ENCODE measurements around the gene PIP5K1A. TPM values are rescaled to one million over a fixed set of nuclear protein-coding genes. Genes with fewer than 3 reads are reported as not detected.

Gene PIP5K1A
- total and polyA plus RNA-seq, 2 donors (not counting 1 experiment from before 2014, with no cell fraction given), result 80.9 to 118 TPM

DNA sequence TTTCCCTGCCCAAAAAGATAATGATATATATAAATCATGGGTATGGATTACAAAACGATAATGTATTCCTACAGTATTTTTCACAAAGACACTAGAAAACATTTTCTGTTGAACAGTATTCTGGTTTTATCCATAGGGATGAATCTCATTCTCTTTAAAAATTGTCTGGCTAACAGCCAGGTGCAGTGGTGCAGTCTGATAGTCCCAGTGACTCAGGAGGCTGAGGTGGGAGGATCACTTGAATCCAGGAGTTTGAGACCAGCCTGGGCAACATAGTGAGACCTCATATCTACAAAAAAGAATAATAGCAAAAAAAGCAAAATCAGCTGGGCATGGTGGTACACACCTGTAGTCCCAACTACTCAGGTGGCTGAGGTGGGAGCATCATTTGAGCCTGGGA is 23.3 kb downstream of the PIP5K1A start:
- H3K4me3 ChIP-seq (replicated peaks in 1 of 4; ENCODE audit: control extremely low read depth in 1 of 4, insufficient read depth in 1 of 4, low read depth in 3 of 4, low read length in 4 of 4), result no peak overlapping the region
- H2AFZ ChIP-seq (ENCODE audit: low read length), result no peak overlapping the region
- no peaks in the 10 kb centered on the region for H3K9me3 ChIP-seq (ENCODE audit: control insufficient read depth, insufficient read depth, low read depth, low read length)
- H3K4me1 ChIP-seq (ENCODE audit: control insufficient read depth, extremely low read depth, insufficient read depth, low read length), result no peaks in the 10 kb centered on the region
- TF ChIP-seq, protein P1, sequence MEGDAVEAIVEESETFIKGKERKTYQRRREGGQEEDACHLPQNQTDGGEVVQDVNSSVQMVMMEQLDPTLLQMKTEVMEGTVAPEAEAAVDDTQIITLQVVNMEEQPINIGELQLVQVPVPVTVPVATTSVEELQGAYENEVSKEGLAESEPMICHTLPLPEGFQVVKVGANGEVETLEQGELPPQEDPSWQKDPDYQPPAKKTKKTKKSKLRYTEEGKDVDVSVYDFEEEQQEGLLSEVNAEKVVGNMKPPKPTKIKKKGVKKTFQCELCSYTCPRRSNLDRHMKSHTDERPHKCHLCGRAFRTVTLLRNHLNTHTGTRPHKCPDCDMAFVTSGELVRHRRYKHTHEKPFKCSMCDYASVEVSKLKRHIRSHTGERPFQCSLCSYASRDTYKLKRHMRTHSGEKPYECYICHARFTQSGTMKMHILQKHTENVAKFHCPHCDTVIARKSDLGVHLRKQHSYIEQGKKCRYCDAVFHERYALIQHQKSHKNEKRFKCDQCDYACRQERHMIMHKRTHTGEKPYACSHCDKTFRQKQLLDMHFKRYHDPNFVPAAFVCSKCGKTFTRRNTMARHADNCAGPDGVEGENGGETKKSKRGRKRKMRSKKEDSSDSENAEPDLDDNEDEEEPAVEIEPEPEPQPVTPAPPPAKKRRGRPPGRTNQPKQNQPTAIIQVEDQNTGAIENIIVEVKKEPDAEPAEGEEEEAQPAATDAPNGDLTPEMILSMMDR (conservative IDR thresholded peaks at IDR 0.05 in 1 of 2, IDR thresholded peaks at IDR 0.05 in 1 of 2; ENCODE audit: low read depth in 1 of 2, low read length in 2 of 2), result no peak
- no peak for TF ChIP-seq EZH2 (IDR thresholded peaks at IDR 0.05; ENCODE audit: low read length, missing control alignments)
- H3K79me2 ChIP-seq (ENCODE audit: control insufficient read depth, insufficient read depth, low read length), result peaks cover 76% of the 10 kb centered on the region
- no peak for DNase-seq (ENCODE audit: low read depth in 2 of 2)
- H3K27ac ChIP-seq (ENCODE audit: insufficient read depth, low read length), result no peak overlapping the region
- no peaks in the 10 kb centered on the region for H3K27me3 ChIP-seq (ENCODE audit: control insufficient read depth, insufficient read depth, low read length)
- no peaks in the 10 kb centered on the region for H4K20me1 ChIP-seq (ENCODE audit: control insufficient read depth, extremely low read depth, insufficient read depth, low read length)
- H3K4me2 ChIP-seq (ENCODE audit: extremely low read depth, insufficient read depth, low read length), result no peak overlapping the region
- peaks cover 3% of the 10 kb centered on the region for H3K36me3 ChIP-seq (ENCODE audit: control insufficient read depth, insufficient read depth, low read length)
- no peak overlapping the region for H3K9ac ChIP-seq (ENCODE audit: insufficient read depth, low read length)

GRCh38 chr1:151222130-151222529 is 23.8 kb downstream of the PIP5K1A start:
- H3K4me1 ChIP-seq (ENCODE audit: control insufficient read depth, extremely low read depth, insufficient read depth, low read length), result no peaks in the 10 kb centered on the region
- no peaks in the 10 kb centered on the region for H3K27me3 ChIP-seq (ENCODE audit: control insufficient read depth, insufficient read depth, low read length)
- no peak for TF ChIP-seq EZH2 (IDR thresholded peaks at IDR 0.05; ENCODE audit: low read length, missing control alignments)
- TF ChIP-seq, protein P1 (conservative IDR thresholded peaks at IDR 0.05 in 1 of 2, IDR thresholded peaks at IDR 0.05 in 1 of 2; ENCODE audit: low read depth in 1 of 2, low read length in 2 of 2), result no peak
- DNase-seq (ENCODE audit: low read depth in 2 of 2), result peak in 1 of 2 donors; percentile 14
- peaks cover 72% of the 10 kb centered on the region for H3K79me2 ChIP-seq (ENCODE audit: control insufficient read depth, insufficient read depth, low read length)
- peaks cover 3% of the 10 kb centered on the region for H3K36me3 ChIP-seq (ENCODE audit: control insufficient read depth, insufficient read depth, low read length)
- H3K9me3 ChIP-seq (ENCODE audit: control insufficient read depth, insufficient read depth, low read depth, low read length), result no peaks in the 10 kb centered on the region
- no peaks in the 10 kb centered on the region for H4K20me1 ChIP-seq (ENCODE audit: control insufficient read depth, extremely low read depth, insufficient read depth, low read length)
- no peak overlapping the region for H3K4me2 ChIP-seq (ENCODE audit: extremely low read depth, insufficient read depth, low read length)
- no peak overlapping the region for H2AFZ ChIP-seq (ENCODE audit: low read length)
- H3K27ac ChIP-seq (ENCODE audit: insufficient read depth, low read length), result no peak overlapping the region
- no peak overlapping the region for H3K4me3 ChIP-seq (replicated peaks in 1 of 4; ENCODE audit: control extremely low read depth in 1 of 4, insufficient read depth in 1 of 4, low read depth in 3 of 4, low read length in 4 of 4)
- no peak overlapping the region for H3K9ac ChIP-seq (ENCODE audit: insufficient read depth, low read length)

- Histone ChIP-seq H3K27me3 (ENCODE audit: control insufficient read depth, insufficient read depth, low read length) (no peaks in the 10 kb centered on the region), H3K79me2 (ENCODE audit: control insufficient read depth, insufficient read depth, low read length) (peaks cover 3% of the 10 kb centered on the region), H3K4me1 (ENCODE audit: control insufficient read depth, extremely low read depth, insufficient read depth, low read length) (peaks cover 16% of the 10 kb centered on the region), H3K4me2 (ENCODE audit: extremely low read depth, insufficient read depth, low read length) (no peak overlapping the region), H3K9me3 (ENCODE audit: control insufficient read depth, insufficient read depth, low read depth, low read length) (no peaks in the 10 kb centered on the region), H3K27ac (ENCODE audit: insufficient read depth, low read length) (no peak overlapping the region), H2AFZ (ENCODE audit: low read length) (no peak overlapping the region), H3K36me3 (ENCODE audit: control insufficient read depth, insufficient read depth, low read length) (peaks cover 25% of the 10 kb centered on the region), H4K20me1 (ENCODE audit: control insufficient read depth, extremely low read depth, insufficient read depth, low read length) (no peaks in the 10 kb centered on the region), H3K9ac (ENCODE audit: insufficient read depth, low read length) (no peak overlapping the region), H3K4me3 (replicated peaks in 1 of 4; ENCODE audit: control extremely low read depth in 1 of 4, insufficient read depth in 1 of 4, low read depth in 3 of 4, low read length in 4 of 4) (no peak overlapping the region)
- no peak for DNase-seq (ENCODE audit: low read depth in 2 of 2)
- no peak for TF ChIP-seq EZH2 (IDR thresholded peaks at IDR 0.05; ENCODE audit: low read length, missing control alignments)
- TF ChIP-seq, protein P1 (conservative IDR thresholded peaks at IDR 0.05 in 1 of 2, IDR thresholded peaks at IDR 0.05 in 1 of 2; ENCODE audit: low read depth in 1 of 2, low read length in 2 of 2), result no peak
These were observed 36.9 kb downstream of the PIP5K1A start for GRCh38 chr1:151235235-151235634.

Data from fibroblast of lung (primary cell).